Mesothelial cell of epicardium (in vitro differentiated cells): ENCODE results near the gene KRTAP5-5. TPM values are rescaled to one million over a fixed set of nuclear protein-coding genes. Genes with fewer than 3 reads are reported as not detected.

Source experiments
- DNase-seq, 2 experiments: peaks; one replicate each; pipeline ENCODE4 v3.0.0; 2021; ENCODE audit warnings: low spot score in 2 of 2; ENCODE audit not compliant: unreplicated experiment in 2 of 2
- H3K27ac Mint-ChIP-seq: 2 replicates; pipeline ENCODE4 v1.8.0; 2021; ENCODE audit warnings: mixed read lengths
- H3K27me3 Mint-ChIP-seq: 2 replicates; pipeline ENCODE4 v1.8.0; 2021; ENCODE audit warnings: low read depth, mixed read lengths
- H3K36me3 Mint-ChIP-seq: 2 replicates; pipeline ENCODE4 v1.8.0; 2021; ENCODE audit warnings: mixed read lengths
- H3K4me1 Mint-ChIP-seq: 2 replicates; pipeline ENCODE4 v1.8.0; 2021; ENCODE audit warnings: mixed read lengths
- H3K4me3 Mint-ChIP-seq: 2 replicates; pipeline ENCODE4 v1.8.0; 2021; ENCODE audit warnings: mild to moderate bottlenecking, moderate library complexity, mixed read lengths
- H3K9me3 Mint-ChIP-seq: 2 replicates; pipeline ENCODE4 v1.8.0; 2021; ENCODE audit warnings: mixed read lengths
- total RNA-seq: library from RNA; stranded (reverse); gene quantifications from 3 replicates; pipeline ENCODE4 v1.2.1, GENCODE V29; 2021
- TF ChIP-seq, protein P1 (sequence below): fragments of 200-600 bp; sonication (generic); IDR thresholded peaks from one replicate; pipeline ENCODE4 v1.5.0; 2021; ENCODE audit warnings: antibody characterized with exemption; ENCODE audit not compliant: unreplicated experiment

The KRTAP5-5 gene
- total RNA-seq, 1 donor from 2014 or later = not detected

DNA sequence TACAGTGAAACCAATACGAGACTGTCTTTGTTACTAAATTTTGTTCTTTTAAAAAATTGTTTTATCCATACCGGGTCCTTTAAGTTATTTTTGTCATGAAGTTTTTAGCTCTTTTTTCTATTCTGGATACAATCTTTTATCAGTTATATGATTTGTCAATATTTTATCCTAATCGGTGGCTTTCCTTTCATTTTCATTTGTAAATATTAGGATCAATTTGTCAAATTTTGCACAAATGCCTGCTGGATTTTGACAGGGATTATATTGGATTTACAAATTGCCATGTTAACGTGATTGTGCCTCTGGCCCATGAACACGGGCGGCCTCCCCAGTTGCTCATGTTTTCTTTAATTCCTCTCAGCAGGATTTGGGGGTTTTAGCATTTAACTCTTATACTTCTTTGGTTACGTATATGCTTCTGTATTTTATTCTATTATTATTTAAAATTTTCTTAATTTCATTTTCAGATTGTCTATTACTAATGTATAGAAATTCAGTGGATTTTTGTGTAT lies 46.7 kb downstream of the KRTAP5-5 start:
- peaks cover 60% of the 10 kb centered on the region for H3K27me3 Mint-ChIP-seq
- no peak for DNase-seq
- no peaks in the 10 kb centered on the region for H3K9me3 Mint-ChIP-seq
- TF ChIP-seq, protein P1, sequence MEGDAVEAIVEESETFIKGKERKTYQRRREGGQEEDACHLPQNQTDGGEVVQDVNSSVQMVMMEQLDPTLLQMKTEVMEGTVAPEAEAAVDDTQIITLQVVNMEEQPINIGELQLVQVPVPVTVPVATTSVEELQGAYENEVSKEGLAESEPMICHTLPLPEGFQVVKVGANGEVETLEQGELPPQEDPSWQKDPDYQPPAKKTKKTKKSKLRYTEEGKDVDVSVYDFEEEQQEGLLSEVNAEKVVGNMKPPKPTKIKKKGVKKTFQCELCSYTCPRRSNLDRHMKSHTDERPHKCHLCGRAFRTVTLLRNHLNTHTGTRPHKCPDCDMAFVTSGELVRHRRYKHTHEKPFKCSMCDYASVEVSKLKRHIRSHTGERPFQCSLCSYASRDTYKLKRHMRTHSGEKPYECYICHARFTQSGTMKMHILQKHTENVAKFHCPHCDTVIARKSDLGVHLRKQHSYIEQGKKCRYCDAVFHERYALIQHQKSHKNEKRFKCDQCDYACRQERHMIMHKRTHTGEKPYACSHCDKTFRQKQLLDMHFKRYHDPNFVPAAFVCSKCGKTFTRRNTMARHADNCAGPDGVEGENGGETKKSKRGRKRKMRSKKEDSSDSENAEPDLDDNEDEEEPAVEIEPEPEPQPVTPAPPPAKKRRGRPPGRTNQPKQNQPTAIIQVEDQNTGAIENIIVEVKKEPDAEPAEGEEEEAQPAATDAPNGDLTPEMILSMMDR = no peak
- peak overlapping the region; percentile 10 for H3K27ac Mint-ChIP-seq
- no peak overlapping the region for H3K4me3 Mint-ChIP-seq
- no peaks in the 10 kb centered on the region for H3K36me3 Mint-ChIP-seq
- H3K4me1 Mint-ChIP-seq = peaks cover 22% of the 10 kb centered on the region

DNA sequence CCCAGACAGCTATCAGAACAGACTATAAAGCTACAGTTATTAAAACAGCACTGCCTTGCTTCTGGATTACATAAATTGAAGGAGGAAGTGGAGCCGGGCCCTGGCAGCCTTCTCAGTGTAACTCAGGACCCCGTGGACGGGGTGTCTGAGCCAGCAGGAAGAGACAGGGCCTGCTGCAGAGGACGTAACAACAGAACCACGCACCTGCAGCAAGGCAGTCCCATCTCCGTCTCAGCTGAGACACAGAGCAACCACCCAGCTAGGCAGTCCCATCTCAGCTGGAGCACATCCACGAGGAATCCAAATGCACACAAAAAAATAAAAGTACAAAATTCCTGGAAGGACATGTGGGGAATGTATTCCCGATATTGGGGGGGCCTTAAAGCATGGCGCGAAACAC lies 50.3 kb downstream of the KRTAP5-5 start:
- no peaks in the 10 kb centered on the region for H3K36me3 Mint-ChIP-seq
- H3K9me3 Mint-ChIP-seq = no peaks in the 10 kb centered on the region
- no peak for DNase-seq

More for the DNA sequence above, 50.3 kb downstream of the KRTAP5-5 start:
- Mint-ChIP-seq H3K4me1 (peaks cover 20% of the 10 kb centered on the region), H3K27me3 (peaks cover 26% of the 10 kb centered on the region), H3K27ac (no peak overlapping the region), H3K4me3 (no peak overlapping the region)
- TF ChIP-seq, protein P1 = no peak

Other genes with a start within 250 kb of the KRTAP5-5 start
- gene BRSK2, start 239.8 kb upstream of the KRTAP5-5 start, total RNA-seq = 4.6 to 6.8 TPM (median 4.9 TPM) in 3 replicates
- gene MOB2, start 143.0 kb upstream of the KRTAP5-5 start, total RNA-seq = 27.6 to 31.3 TPM (median 28.1 TPM) in 3 replicates
- gene DUSP8, start 57.5 kb upstream of the KRTAP5-5 start, total RNA-seq = 7.8 to 9.1 TPM (median 8.9 TPM) in 3 replicates
- gene KRTAP5-1, start 44.5 kb upstream of the KRTAP5-5 start, total RNA-seq = not detected in 3 replicates
- not detected in 3 replicates for gene KRTAP5-2, start 31.5 kb upstream of the KRTAP5-5 start, total RNA-seq
- not detected in 3 replicates for gene KRTAP5-3, start 21.3 kb upstream of the KRTAP5-5 start, total RNA-seq
- not detected in 3 replicates for gene KRTAP5-4, start 7.6 kb upstream of the KRTAP5-5 start, total RNA-seq
- not detected in 3 replicates for gene KRTAP5-6, start 67.4 kb downstream of the KRTAP5-5 start, total RNA-seq
- gene IFITM10, start 120.8 kb downstream of the KRTAP5-5 start, total RNA-seq = 2.2 to 2.8 TPM (median 2.7 TPM) in 3 replicates
- 139 to 142 TPM (median 140 TPM) in 3 replicates for gene CTSD, start 134.2 kb downstream of the KRTAP5-5 start, total RNA-seq
- 1.2 to 2.1 TPM (median 1.9 TPM) in 3 replicates for gene SYT8, start 205.2 kb downstream of the KRTAP5-5 start, total RNA-seq
- 0.59 to 1.3 TPM in 2 of 3 replicates, not detected in the other for gene TNNI2, start 209.2 kb downstream of the KRTAP5-5 start, total RNA-seq
- 4.9 to 5.2 TPM (median 4.9 TPM) in 3 replicates for gene LSP1, start 223.3 kb downstream of the KRTAP5-5 start, total RNA-seq